ENCODE measurements around the gene WDR45. TPM values are rescaled to one million over a fixed set of nuclear protein-coding genes. Genes with fewer than 3 reads are reported as not detected.

WDR45 gene
- total and polyA plus RNA-seq, 8 donors = 34.9 to 121 (median 47.0) TPM

DNA sequence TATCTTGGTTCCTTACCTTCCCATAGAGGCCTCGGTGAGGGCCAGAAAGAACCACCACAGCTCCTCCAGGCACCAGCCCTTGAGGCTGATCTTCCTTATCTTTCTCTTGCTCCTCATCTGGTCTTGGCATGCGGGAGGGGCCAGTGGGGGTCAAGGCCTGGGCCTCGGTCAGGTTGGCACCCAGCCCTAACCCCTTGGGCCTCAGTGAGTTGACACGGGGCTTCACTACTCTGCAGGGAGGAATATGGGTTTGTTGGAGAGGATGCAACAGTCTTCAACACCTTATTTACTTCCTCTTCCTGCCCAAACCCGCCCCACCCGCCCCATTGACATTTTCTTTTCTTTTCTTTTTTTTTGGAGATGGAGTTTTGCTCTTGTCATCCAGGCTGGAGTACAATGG is 37.9 kb upstream of the WDR45 start:
- Histone ChIP-seq H3K4me1 (no peaks in the 10 kb centered on the region), H3K9me3 (no peaks in the 10 kb centered on the region), H3K27ac (no peak overlapping the region), H3K36me3 (peaks cover 0 to 12% (median 0%) of the 10 kb centered on the region in 3 donors), H3K27me3 (peaks cover 0 to 3% (median 0%) of the 10 kb centered on the region in 4 donors), H3K4me3 (no peak overlapping the region)
- FAIRE-seq (no peak), DNase-seq (no peak), ATAC-seq (no peak)
- TF ChIP-seq, protein P1, sequence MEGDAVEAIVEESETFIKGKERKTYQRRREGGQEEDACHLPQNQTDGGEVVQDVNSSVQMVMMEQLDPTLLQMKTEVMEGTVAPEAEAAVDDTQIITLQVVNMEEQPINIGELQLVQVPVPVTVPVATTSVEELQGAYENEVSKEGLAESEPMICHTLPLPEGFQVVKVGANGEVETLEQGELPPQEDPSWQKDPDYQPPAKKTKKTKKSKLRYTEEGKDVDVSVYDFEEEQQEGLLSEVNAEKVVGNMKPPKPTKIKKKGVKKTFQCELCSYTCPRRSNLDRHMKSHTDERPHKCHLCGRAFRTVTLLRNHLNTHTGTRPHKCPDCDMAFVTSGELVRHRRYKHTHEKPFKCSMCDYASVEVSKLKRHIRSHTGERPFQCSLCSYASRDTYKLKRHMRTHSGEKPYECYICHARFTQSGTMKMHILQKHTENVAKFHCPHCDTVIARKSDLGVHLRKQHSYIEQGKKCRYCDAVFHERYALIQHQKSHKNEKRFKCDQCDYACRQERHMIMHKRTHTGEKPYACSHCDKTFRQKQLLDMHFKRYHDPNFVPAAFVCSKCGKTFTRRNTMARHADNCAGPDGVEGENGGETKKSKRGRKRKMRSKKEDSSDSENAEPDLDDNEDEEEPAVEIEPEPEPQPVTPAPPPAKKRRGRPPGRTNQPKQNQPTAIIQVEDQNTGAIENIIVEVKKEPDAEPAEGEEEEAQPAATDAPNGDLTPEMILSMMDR (IDR thresholded peaks at IDR 0.05) = no peak
- intact Hi-C loops (cut with DNase I) = no loop called here
- WGBS, 2 donors = 70 to 80% methylated on average over 6 of the region's 6 CpGs

DNA sequence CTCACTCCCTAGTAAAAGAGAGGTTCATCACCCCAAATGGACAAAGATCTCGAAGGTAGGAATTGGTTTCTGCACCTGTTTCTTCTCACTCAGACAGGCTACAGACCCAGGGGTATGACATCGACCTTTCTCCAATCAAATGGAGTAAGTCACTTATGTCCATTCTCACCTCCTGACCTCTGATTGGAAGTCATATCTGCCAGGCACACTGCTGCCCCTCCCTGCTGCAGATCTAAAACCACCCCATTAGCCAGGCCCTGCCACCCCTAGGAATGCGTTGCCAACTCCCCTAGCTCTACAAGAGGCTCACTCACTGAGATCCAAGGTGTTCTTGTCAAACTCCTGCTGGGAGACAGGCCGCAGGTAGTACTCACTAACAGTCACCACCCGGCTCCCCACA is 37.0 kb upstream of the WDR45 start:
- Histone ChIP-seq H3K4me1 (no peaks in the 10 kb centered on the region), H3K4me3 (no peak overlapping the region), H3K27ac (no peak overlapping the region), H3K27me3 (peaks cover 0 to 3% (median 0%) of the 10 kb centered on the region in 4 donors), H3K9me3 (no peaks in the 10 kb centered on the region), H3K36me3 (peaks cover 0 to 12% (median 0%) of the 10 kb centered on the region in 3 donors)
- intact Hi-C loops (cut with DNase I) = no loop called here
- TF ChIP-seq, protein P1 (IDR thresholded peaks at IDR 0.05) = no peak
- no peak for FAIRE-seq
- DNase-seq = no peak
- 80 to 90% methylated on average over 5 of the region's 5 CpGs for WGBS, 2 donors
- ATAC-seq = no peak

DNA sequence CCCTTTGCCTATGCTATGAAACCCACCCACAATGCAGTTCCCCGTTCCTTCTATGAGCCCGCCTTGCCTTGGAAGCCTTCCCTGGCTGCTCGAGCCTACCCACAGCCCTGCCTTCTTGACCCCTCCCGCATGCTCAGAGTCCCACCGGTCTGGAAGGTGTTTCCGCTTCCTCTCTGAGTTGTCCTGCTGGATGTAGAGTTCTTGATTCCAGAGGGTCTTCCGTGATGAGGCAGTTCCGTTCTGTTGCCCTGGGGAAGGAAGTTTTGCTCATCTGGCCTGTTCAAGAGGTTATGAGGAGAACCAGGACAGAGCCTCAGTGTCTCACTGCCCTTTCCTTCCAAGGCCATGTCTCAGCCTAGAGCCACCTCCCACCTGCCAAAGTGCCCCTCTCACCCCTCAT is 36.4 kb upstream of the WDR45 start:
- no peak for DNase-seq
- H3K27ac ChIP-seq = no peak overlapping the region
- TF ChIP-seq, protein P1 (IDR thresholded peaks at IDR 0.05) = no peak
- no peak for FAIRE-seq
- intact Hi-C loops (cut with DNase I) = no loop called here
- no peaks in the 10 kb centered on the region for H3K9me3 ChIP-seq
- no peak overlapping the region for H3K4me3 ChIP-seq
- ATAC-seq = no peak
- peaks cover 0 to 12% (median 0%) of the 10 kb centered on the region in 3 donors for H3K36me3 ChIP-seq
- H3K4me1 ChIP-seq = no peaks in the 10 kb centered on the region
- peaks cover 0 to 3% (median 0%) of the 10 kb centered on the region in 4 donors for H3K27me3 ChIP-seq
- WGBS, 2 donors = 85 to 89% methylated on average over 8 of the region's 8 CpGs

DNA sequence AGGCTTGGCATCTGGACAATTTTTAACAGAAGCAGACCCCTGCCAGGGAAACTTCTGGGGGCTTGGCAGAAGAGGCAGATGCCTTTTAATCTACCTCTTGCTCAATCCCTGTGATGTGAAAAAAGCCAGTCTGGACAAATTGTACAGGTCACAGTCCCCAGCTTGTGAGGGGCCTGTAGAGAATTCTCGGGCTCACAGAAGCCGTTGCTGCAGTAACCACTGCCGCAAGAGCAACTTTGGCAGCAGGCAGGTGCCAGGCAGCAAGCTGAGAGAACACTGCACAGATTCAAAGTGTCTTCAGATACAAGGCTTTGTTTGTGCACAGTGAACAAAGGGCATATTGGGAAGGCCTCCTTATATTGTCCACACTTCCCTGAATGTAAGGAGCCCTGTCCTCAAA is 32.1 kb upstream of the WDR45 start:
- H3K4me3 ChIP-seq = no peak overlapping the region
- H3K4me1 ChIP-seq = no peaks in the 10 kb centered on the region
- TF ChIP-seq, protein P1 (IDR thresholded peaks at IDR 0.05) = no peak
- ATAC-seq = no peak
- intact Hi-C loops (cut with DNase I) = no loop called here
- no peaks in the 10 kb centered on the region for H3K9me3 ChIP-seq
- no peak for FAIRE-seq
- DNase-seq = no peak
- peaks cover 0 to 7% (median 0%) of the 10 kb centered on the region in 3 donors for H3K36me3 ChIP-seq
- H3K27me3 ChIP-seq = peaks cover 0 to 3% (median 0%) of the 10 kb centered on the region in 4 donors
- WGBS, 2 donors = 60 to 83% methylated on average over 3 of the region's 3 CpGs
- no peak overlapping the region for H3K27ac ChIP-seq

DNA sequence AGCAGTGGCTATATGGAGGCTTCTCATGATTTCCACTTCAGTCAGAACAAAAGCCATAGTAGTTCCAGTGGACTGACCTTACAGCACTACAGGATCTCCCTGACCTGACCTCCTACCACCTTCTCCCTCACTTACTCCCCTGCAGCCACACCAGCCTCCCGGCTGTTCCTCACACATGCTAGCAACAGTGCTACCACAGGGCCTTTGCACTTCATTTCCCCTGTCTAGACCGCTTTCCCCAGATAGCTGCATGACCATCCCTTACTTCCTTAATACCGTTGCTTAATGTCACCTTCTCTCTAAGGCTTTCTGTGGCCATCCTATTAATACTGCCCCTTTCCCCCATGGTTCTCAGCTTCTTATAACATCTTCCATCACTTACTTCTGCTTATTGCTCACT is 30.7 kb upstream of the WDR45 start:
- no peak for ATAC-seq
- Histone ChIP-seq H3K36me3 (peaks cover 0 to 7% (median 0%) of the 10 kb centered on the region in 3 donors), H3K27me3 (peaks cover 0 to 3% (median 0%) of the 10 kb centered on the region in 4 donors), H3K4me3 (no peak overlapping the region), H3K4me1 (no peaks in the 10 kb centered on the region), H3K9me3 (no peaks in the 10 kb centered on the region), H3K27ac (no peak overlapping the region)
- TF ChIP-seq, protein P1 (IDR thresholded peaks at IDR 0.05) = no peak
- no peak for FAIRE-seq
- DNase-seq = no peak
- intact Hi-C loops (cut with DNase I) = no loop called here
- 73 to 88% methylated on average over 3 of the region's 3 CpGs for WGBS, 2 donors

Measured in pancreas (tissue), 10 donors.